ENCODE data around the gene BCKDK. TPM values are rescaled to one million over a fixed set of nuclear protein-coding genes. Genes with fewer than 3 reads are reported as not detected.

The BCKDK gene
- polyA plus RNA-seq, 1 donor (not counting 4 experiments of a cell fraction or from before 2014, with no cell fraction given), result 19.9 TPM

GRCh38 chr16:31067342-31067741 is 40.8 kb upstream of the BCKDK start:
- TF ChIP-seq EZH2 (IDR thresholded peaks at IDR 0.05; ENCODE audit: low read length), result no peak
- TF ChIP-seq, protein P1, sequence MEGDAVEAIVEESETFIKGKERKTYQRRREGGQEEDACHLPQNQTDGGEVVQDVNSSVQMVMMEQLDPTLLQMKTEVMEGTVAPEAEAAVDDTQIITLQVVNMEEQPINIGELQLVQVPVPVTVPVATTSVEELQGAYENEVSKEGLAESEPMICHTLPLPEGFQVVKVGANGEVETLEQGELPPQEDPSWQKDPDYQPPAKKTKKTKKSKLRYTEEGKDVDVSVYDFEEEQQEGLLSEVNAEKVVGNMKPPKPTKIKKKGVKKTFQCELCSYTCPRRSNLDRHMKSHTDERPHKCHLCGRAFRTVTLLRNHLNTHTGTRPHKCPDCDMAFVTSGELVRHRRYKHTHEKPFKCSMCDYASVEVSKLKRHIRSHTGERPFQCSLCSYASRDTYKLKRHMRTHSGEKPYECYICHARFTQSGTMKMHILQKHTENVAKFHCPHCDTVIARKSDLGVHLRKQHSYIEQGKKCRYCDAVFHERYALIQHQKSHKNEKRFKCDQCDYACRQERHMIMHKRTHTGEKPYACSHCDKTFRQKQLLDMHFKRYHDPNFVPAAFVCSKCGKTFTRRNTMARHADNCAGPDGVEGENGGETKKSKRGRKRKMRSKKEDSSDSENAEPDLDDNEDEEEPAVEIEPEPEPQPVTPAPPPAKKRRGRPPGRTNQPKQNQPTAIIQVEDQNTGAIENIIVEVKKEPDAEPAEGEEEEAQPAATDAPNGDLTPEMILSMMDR (optimal IDR thresholded peaks at IDR 0.05 in 1 of 3, IDR thresholded peaks at IDR 0.05 in 1 of 3, conservative IDR thresholded peaks at IDR 0.05 in 1 of 3; ENCODE audit: extremely low read depth in 1 of 3, insufficient read depth in 2 of 3, low read length in 3 of 3), result no peak
- no peak overlapping the region for H2AFZ ChIP-seq (ENCODE audit: control insufficient read depth, low read length)
- H3K4me2 ChIP-seq (ENCODE audit: control insufficient read depth, extremely low read depth, insufficient read depth, low read depth, low read length), result no peak overlapping the region
- peaks cover 23% of the 10 kb centered on the region for H3K4me1 ChIP-seq (ENCODE audit: control insufficient read depth, extremely low read depth, insufficient read depth, low read length)
- no peak overlapping the region for H3K4me3 ChIP-seq (ENCODE audit: control insufficient read depth in 2 of 3, extremely low read depth in 1 of 3, insufficient read depth in 2 of 3, low read depth in 1 of 3, low read length in 3 of 3)
- FAIRE-seq (no peak), DNase-seq (ENCODE audit: low read depth, low spot score) (no peak)
- no peaks in the 10 kb centered on the region for H3K9me3 ChIP-seq (ENCODE audit: control insufficient read depth, low read depth, low read length)
- H3K27me3 ChIP-seq (ENCODE audit: control insufficient read depth, extremely low read depth, insufficient read depth, low read length), result no peaks in the 10 kb centered on the region
- no peak overlapping the region for H3K9ac ChIP-seq (ENCODE audit: control insufficient read depth, extremely low read depth, insufficient read depth, low read length)
- H3K36me3 ChIP-seq (ENCODE audit: control insufficient read depth in 2 of 2, extremely low read depth in 1 of 2, insufficient read depth in 2 of 2, low read length in 2 of 2), result peaks cover 0 to 5% of the 10 kb centered on the region in 2 experiments
- H3K9me1 ChIP-seq (ENCODE audit: control insufficient read depth, extremely low read depth, insufficient read depth, low read length), result no peaks in the 10 kb centered on the region
- no peaks in the 10 kb centered on the region for H4K20me1 ChIP-seq (ENCODE audit: control insufficient read depth, extremely low read depth, insufficient read depth, low read length)
- dilution Hi-C loops (cut with MboI; ENCODE audit: extremely low pct_ligation_motif_present, low sequenced_read_pairs), result no loop called here
- no peak overlapping the region for H3K27ac ChIP-seq (ENCODE audit: control insufficient read depth, insufficient read depth, low read length)
- peaks cover 71% of the 10 kb centered on the region for H3K79me2 ChIP-seq (ENCODE audit: control insufficient read depth, insufficient read depth, low read length)

- DNase-seq (ENCODE audit: low read depth, low spot score), result no peak
- FAIRE-seq, result no peak
Observed at GRCh38 chr16:31071861-31072260, 36.3 kb upstream of the BCKDK start.

More at GRCh38 chr16:31071861-31072260, 36.3 kb upstream of the BCKDK start:
- TF ChIP-seq, protein P1 (optimal IDR thresholded peaks at IDR 0.05 in 1 of 3, IDR thresholded peaks at IDR 0.05 in 1 of 3, conservative IDR thresholded peaks at IDR 0.05 in 1 of 3; ENCODE audit: extremely low read depth in 1 of 3, insufficient read depth in 2 of 3, low read length in 3 of 3), result no peak
- TF ChIP-seq EZH2 (IDR thresholded peaks at IDR 0.05; ENCODE audit: low read length), result no peak
- Histone ChIP-seq H3K9me1 (ENCODE audit: control insufficient read depth, extremely low read depth, insufficient read depth, low read length) (no peaks in the 10 kb centered on the region), H2AFZ (ENCODE audit: control insufficient read depth, low read length) (no peak overlapping the region), H3K4me2 (ENCODE audit: control insufficient read depth, extremely low read depth, insufficient read depth, low read depth, low read length) (peak overlapping the region; percentile 81), H3K79me2 (ENCODE audit: control insufficient read depth, insufficient read depth, low read length) (peaks cover 72% of the 10 kb centered on the region), H3K9ac (ENCODE audit: control insufficient read depth, extremely low read depth, insufficient read depth, low read length) (peak overlapping the region; percentile 92), H3K4me3 (ENCODE audit: control insufficient read depth in 2 of 3, extremely low read depth in 1 of 3, insufficient read depth in 2 of 3, low read depth in 1 of 3, low read length in 3 of 3) (peak overlapping the region; percentile 82 to 94 (median 91)), H3K36me3 (ENCODE audit: control insufficient read depth in 2 of 2, extremely low read depth in 1 of 2, insufficient read depth in 2 of 2, low read length in 2 of 2) (peaks cover 2 to 7% of the 10 kb centered on the region in 2 experiments), H4K20me1 (ENCODE audit: control insufficient read depth, extremely low read depth, insufficient read depth, low read length) (no peaks in the 10 kb centered on the region), H3K4me1 (ENCODE audit: control insufficient read depth, extremely low read depth, insufficient read depth, low read length) (peaks cover 11% of the 10 kb centered on the region), H3K9me3 (ENCODE audit: control insufficient read depth, low read depth, low read length) (no peaks in the 10 kb centered on the region), H3K27ac (ENCODE audit: control insufficient read depth, insufficient read depth, low read length) (peak overlapping the region; percentile 84), H3K27me3 (ENCODE audit: control insufficient read depth, extremely low read depth, insufficient read depth, low read length) (no peaks in the 10 kb centered on the region)
- dilution Hi-C loops (cut with MboI; ENCODE audit: extremely low pct_ligation_motif_present, low sequenced_read_pairs), result no loop called here
